Choroid plexus epithelial cell (primary cell): ENCODE results near the gene DAB1.
"Not testable (repeated sequence)": the region's sequence is repeated elsewhere in the genome, so short reads cannot be mapped to it uniquely, and the experiment has no call there.

Experiments
- DNase-seq: peaks from one replicate; pipeline ENCODE4 v3.0.0-alpha.2; 2010; ENCODE audit warnings: low read depth
- H3K4me3 ChIP-seq: 2 replicates; pipeline ENCODE4 v1.5.1; 2011; ENCODE audit warnings: low read depth, mild to moderate bottlenecking, control low read depth, low read length, moderate library complexity
- TF ChIP-seq, protein P1 (sequence below): conservative IDR thresholded peaks from 2 replicates; pipeline ENCODE4 v1.5.1; 2011; ENCODE audit warnings: low read depth, mild to moderate bottlenecking, control low read depth, inconsistent platforms, low read length, moderate library complexity

The DAB1 gene

GRCh38 chr1:57350610-57351009, 73.2 kb downstream of the DAB1 start:
- DNase-seq: no peak
- TF ChIP-seq, protein P1, sequence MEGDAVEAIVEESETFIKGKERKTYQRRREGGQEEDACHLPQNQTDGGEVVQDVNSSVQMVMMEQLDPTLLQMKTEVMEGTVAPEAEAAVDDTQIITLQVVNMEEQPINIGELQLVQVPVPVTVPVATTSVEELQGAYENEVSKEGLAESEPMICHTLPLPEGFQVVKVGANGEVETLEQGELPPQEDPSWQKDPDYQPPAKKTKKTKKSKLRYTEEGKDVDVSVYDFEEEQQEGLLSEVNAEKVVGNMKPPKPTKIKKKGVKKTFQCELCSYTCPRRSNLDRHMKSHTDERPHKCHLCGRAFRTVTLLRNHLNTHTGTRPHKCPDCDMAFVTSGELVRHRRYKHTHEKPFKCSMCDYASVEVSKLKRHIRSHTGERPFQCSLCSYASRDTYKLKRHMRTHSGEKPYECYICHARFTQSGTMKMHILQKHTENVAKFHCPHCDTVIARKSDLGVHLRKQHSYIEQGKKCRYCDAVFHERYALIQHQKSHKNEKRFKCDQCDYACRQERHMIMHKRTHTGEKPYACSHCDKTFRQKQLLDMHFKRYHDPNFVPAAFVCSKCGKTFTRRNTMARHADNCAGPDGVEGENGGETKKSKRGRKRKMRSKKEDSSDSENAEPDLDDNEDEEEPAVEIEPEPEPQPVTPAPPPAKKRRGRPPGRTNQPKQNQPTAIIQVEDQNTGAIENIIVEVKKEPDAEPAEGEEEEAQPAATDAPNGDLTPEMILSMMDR: no peak
- no peak overlapping the region for H3K4me3 ChIP-seq

DNA sequence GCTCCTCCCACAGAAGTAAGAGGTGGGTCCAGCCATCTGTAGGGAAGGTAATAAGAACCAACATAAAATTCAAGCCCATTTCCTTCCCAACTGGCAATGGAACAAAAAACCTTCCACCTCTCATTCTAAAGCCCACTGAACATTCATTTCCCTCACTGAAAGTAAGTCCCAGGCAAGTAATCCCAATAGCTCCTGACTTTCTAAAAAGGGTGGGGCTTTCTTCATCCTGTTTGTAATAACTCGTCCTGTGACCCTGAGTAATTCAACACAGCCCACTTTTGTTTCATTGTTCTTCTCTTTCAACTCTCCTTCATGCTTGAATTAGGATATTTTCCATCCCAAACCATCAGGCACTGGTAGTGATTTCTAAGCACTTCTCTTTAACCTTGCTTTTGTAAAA, 74.9 kb downstream of the DAB1 start:
- H3K4me3 ChIP-seq: no peak overlapping the region
- TF ChIP-seq, protein P1: no peak
- no peak for DNase-seq

GRCh38 chr1:57345916-57346315, 77.9 kb downstream of the DAB1 start:
- H3K4me3 ChIP-seq: no peak overlapping the region
- TF ChIP-seq, protein P1: no peak
- DNase-seq: no peak

GRCh38 chr1:57344265-57344664, 79.6 kb downstream of the DAB1 start:
- DNase-seq: no peak
- TF ChIP-seq, protein P1: no peak
- no peak overlapping the region for H3K4me3 ChIP-seq

DNA sequence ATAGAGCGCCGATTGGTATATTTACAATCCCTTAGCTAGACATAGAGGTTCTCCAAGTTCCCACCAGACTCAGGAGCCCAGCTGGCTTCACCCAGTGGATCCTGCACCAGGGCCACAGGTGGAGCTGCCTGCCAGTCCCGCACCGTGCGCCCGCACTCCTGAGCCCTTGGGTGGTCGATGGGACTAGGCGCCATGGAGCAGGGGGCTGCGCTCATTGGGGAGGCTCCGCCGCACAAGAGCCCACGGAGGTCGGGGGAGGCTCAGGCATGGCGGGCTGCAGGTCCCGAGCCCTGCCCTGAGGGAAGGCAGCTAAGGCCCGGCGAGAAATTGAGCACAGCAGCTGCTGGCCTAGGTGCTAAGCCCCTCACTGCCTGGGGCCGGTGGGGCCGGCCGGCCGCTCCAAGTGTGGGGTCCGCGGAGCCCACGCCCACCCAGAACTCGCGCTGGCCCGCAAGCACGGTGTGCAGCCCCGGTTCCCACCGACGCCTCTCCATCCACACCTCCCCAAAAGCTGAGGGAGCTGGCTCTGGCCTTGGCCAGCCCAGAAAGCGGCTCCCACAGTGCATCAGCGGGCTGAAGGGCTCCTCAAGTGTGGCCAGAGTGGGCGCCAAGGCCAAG, 80.5 kb downstream of the DAB1 start:
- not testable (repeated sequence) for H3K4me3 ChIP-seq, DNase-seq

DNA sequence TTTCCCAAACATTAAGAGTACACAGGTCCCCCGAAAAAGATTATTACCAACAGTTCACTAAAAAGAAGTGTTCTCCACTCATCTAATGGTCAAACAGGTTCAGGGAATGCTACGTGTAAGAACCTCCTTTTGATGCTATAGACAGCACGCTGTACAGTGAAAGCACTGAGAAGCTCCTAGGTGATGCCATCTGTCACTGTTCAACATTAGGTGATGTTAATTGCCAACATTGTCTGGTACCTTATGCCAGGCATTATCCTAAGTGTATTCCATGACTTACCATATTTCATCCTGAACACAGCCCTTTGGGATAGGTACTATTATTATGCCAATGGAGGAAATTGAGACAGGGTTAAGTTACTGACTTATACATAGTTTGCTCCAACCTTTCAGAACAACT, 82.1 kb downstream of the DAB1 start:
- TF ChIP-seq, protein P1: no peak
- DNase-seq: no peak
- H3K4me3 ChIP-seq: no peak overlapping the region

DNA sequence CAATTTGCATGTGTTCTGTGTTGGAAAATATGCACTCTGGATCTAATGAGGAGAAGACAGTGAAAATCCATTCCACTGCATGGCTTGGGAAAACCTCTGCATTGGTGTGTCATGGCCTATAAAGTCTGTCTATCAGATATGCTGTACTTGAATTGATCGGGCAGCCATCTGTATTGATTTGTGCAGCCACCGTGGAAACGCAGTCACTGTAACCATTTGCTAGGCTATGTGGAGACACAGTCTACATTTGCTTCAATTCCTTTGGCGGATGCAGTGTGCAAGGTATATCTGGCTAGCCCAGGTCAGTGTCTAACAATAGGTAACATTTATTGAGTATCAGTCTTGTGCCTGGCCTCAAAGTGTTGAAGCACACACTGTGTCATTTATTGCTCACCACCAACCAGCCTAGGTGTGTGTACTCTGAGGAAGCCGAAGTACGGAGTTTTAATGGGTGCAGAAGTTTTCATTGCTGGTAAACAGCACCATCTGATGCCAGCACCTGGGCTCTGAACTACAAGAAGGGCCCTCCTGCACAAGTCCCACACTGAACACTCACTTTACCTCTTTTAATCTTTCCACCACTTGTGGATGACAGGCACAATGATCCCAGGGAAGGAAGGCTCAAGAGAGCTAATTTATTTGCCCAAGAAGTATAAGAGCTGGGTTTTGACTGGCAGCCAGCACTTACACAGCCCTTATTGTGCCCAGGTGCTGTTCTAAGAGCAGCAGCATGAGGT, 83.4 kb downstream of the DAB1 start:
- no peak for DNase-seq
- TF ChIP-seq, protein P1: no peak
- no peak overlapping the region for H3K4me3 ChIP-seq
